ENCODE data around the gene ZNF276. TPM values are rescaled to one million over a fixed set of nuclear protein-coding genes. Genes with fewer than 3 reads are reported as not detected.
A peak's percentile ranks its signal among the peaks of the same experiment; 100 is the strongest.

The ZNF276 gene
- total RNA-seq, 1 experiment from 2014 or later = 37.2 TPM

DNA sequence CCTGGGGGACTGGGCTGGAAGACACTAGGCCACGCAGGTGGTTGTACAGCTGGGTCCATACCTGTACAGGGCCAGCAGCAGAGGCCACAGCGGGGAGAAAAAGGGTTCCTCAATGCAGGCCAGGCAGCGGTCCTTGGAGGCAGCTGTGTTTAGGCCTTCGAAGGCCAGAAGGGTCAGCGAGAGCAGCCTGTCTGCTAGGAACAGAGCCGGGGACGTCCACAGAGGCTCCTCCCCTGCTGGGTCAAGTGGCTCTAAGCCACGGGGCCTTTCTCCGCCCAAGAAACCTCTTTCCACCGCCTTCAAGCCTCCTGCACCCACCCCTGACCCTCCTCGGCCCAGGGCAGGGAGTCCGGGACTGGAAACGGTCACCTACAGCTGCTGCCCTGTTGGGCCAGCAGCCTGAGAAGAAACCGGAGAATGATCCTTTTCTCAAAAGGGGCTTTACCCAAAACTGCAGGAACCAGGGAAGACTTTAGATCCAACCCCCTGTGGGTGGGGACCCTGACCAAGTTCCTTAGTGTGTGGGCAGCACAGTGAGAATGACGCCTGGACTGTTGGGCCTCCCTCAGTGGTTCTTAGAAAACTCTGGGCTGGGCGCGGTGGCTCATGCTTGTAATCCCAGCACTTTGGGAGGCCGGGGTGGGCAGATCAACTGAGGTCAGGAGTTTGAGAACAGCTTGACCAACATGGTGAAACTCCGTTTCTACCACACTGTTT is 11.5 kb upstream of the ZNF276 start:
- TF ChIP-seq EZH2 (IDR thresholded peaks at IDR 0.05; ENCODE audit: borderline replicate concordance, low read depth, low read length, poor library complexity, severe bottlenecking) = no peak
- TF ChIP-seq, protein P1, sequence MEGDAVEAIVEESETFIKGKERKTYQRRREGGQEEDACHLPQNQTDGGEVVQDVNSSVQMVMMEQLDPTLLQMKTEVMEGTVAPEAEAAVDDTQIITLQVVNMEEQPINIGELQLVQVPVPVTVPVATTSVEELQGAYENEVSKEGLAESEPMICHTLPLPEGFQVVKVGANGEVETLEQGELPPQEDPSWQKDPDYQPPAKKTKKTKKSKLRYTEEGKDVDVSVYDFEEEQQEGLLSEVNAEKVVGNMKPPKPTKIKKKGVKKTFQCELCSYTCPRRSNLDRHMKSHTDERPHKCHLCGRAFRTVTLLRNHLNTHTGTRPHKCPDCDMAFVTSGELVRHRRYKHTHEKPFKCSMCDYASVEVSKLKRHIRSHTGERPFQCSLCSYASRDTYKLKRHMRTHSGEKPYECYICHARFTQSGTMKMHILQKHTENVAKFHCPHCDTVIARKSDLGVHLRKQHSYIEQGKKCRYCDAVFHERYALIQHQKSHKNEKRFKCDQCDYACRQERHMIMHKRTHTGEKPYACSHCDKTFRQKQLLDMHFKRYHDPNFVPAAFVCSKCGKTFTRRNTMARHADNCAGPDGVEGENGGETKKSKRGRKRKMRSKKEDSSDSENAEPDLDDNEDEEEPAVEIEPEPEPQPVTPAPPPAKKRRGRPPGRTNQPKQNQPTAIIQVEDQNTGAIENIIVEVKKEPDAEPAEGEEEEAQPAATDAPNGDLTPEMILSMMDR (conservative IDR thresholded peaks at IDR 0.05; ENCODE audit: low read depth, low read length) = no peak
- Histone ChIP-seq H3K27me3 (replicated peaks; ENCODE audit: insufficient read depth, low read depth, low read length, poor library complexity) (no peaks in the 10 kb centered on the region), H3K36me3 (ENCODE audit: insufficient read depth, low read length, poor library complexity, severe bottlenecking) (peaks cover 15% of the 10 kb centered on the region), H3K4me1 (ENCODE audit: insufficient read depth, low read length, poor library complexity, severe bottlenecking) (peaks cover 5% of the 10 kb centered on the region), H3K9me3 (ENCODE audit: low read depth, low read length, poor library complexity, severe bottlenecking) (no peaks in the 10 kb centered on the region), H3K4me3 (ENCODE audit: low read depth, low read length, poor library complexity, severe bottlenecking) (no peak overlapping the region), H3K27ac (ENCODE audit: low read depth, low read length, poor library complexity, severe bottlenecking) (no peak overlapping the region)
- BruUV-seq (replicated peaks) = no TSS peak
- intact Hi-C loops (cut with micrococcal nuclease; ENCODE audit: unreplicated experiment) = loop anchor here (10.0 kb wide), 2 partner anchors 155 to 205 kb away; partner anchors contain the start of gene MC1R
- POLR2A ChIA-PET (ENCODE audit: low non-redundant PET) = no interaction called here
- CTCF ChIA-PET = interaction anchor here (0.5 kb wide), 1 partner anchor 11 kb away, joined by 7 read pairs; no protein-coding TSS in a partner anchor
- no peak for DNase-seq (ENCODE audit: low spot score)

DNA sequence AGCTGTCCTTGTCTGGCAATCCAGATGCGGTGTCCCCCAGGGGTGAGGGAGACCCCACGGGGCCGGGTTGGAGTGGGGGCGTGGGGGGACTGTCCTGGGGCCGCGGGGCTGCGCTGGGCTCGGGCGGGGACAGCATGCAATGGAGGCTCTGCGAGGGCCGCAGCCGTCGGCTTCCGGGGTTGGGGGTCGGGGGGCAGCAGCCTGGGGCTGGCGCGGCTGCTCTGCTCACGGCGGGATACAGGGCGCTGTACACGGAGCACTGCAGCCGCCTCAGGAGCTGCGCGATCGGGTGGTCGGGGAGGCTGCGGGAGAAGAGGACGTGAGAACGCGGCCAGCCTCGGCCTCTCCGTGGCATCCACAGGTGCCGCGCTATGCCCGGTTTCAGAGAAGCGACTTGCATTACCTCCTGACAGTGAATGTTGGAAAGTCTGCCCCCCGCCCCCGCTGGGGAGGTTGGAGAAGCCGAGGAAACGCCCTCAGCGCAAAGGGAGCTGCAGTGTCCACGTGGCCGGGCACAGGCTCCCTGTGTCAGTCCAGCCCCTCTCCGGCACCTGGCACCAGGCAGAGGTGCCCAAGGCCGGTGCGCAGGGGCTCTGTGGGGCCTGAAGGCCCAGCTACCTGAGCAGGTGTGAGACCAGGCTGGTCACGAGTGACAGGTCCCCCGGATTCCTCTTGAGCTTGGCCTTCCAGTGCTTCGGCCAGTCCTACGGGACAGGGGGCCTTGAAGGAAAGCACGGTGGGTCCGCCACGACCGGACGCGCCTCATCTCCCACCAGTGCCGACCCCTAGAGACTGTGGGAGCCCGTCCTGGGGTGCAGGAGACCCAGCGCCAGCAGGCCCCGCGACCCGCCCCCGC is 10.4 kb upstream of the ZNF276 start:
- Histone ChIP-seq H3K36me3 (ENCODE audit: insufficient read depth, low read length, poor library complexity, severe bottlenecking) (peaks cover 15% of the 10 kb centered on the region), H3K27ac (ENCODE audit: low read depth, low read length, poor library complexity, severe bottlenecking) (no peak overlapping the region), H3K4me3 (ENCODE audit: low read depth, low read length, poor library complexity, severe bottlenecking) (no peak overlapping the region), H3K9me3 (ENCODE audit: low read depth, low read length, poor library complexity, severe bottlenecking) (no peaks in the 10 kb centered on the region), H3K27me3 (replicated peaks; ENCODE audit: insufficient read depth, low read depth, low read length, poor library complexity) (no peaks in the 10 kb centered on the region), H3K4me1 (ENCODE audit: insufficient read depth, low read length, poor library complexity, severe bottlenecking) (peaks cover 5% of the 10 kb centered on the region)
- TF ChIP-seq, protein P1 (conservative IDR thresholded peaks at IDR 0.05; ENCODE audit: low read depth, low read length) = no peak
- BruUV-seq (replicated peaks) = no TSS peak
- intact Hi-C loops (cut with micrococcal nuclease; ENCODE audit: unreplicated experiment) = no loop called here
- ChIA-PET CTCF (no interaction called here), POLR2A (ENCODE audit: low non-redundant PET) (no interaction called here)
- DNase-seq (ENCODE audit: low spot score) = no peak

DNA sequence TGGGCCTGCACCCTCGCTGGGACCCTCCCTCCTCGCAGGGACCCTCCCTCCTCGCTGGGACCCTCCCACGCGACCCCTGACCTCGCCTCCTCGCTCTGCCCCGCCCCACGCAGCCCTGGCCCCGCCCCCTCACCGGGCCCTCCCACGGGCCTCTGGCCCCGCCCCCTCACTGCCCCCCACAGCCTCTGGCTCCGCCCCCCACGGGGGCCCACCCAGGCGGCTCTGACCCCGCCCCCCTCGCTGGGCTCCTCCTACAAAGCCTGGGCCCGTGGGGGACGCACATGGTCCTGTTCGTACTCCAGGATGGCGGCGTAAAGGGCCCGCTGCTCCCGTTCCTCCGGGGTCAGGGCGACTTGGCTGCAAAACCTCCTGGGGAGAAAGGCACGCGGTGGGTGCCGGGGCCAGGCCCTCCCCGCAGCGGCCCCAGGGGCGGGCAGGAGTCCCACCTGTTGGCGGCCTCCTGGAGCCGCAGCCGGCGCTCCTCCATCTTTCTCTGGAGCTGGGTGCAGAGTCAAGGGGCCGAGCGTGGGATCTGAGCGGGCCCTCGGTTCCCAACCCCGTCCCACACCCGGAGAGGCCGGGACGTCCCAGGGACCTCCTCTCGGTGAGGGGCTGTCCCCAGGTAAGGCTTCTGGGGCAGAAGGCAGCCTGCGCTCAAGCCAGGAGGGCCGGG is 9.6 kb upstream of the ZNF276 start:
- BruUV-seq (replicated peaks) = TSS peak; percentile 62
- Histone ChIP-seq H3K27ac (ENCODE audit: low read depth, low read length, poor library complexity, severe bottlenecking) (peak overlapping the region; percentile 80), H3K27me3 (replicated peaks; ENCODE audit: insufficient read depth, low read depth, low read length, poor library complexity) (no peaks in the 10 kb centered on the region), H3K4me1 (ENCODE audit: insufficient read depth, low read length, poor library complexity, severe bottlenecking) (peaks cover 5% of the 10 kb centered on the region), H3K36me3 (ENCODE audit: insufficient read depth, low read length, poor library complexity, severe bottlenecking) (peaks cover 15% of the 10 kb centered on the region), H3K9me3 (ENCODE audit: low read depth, low read length, poor library complexity, severe bottlenecking) (no peaks in the 10 kb centered on the region), H3K4me3 (ENCODE audit: low read depth, low read length, poor library complexity, severe bottlenecking) (peak overlapping the region; percentile 98)
- peak; percentile 86 for DNase-seq (ENCODE audit: low spot score)
- intact Hi-C loops (cut with micrococcal nuclease; ENCODE audit: unreplicated experiment) = no loop called here
- POLR2A ChIA-PET (ENCODE audit: low non-redundant PET) = no interaction called here
- CTCF ChIA-PET = no interaction called here
- TF ChIP-seq, protein P1 (conservative IDR thresholded peaks at IDR 0.05; ENCODE audit: low read depth, low read length) = no peak
- no peak for TF ChIP-seq EZH2 (IDR thresholded peaks at IDR 0.05; ENCODE audit: borderline replicate concordance, low read depth, low read length, poor library complexity, severe bottlenecking)
